ENCODE measurements around the gene GJB2. TPM values are rescaled to one million over a fixed set of nuclear protein-coding genes. Genes with fewer than 3 reads are reported as not detected.

The GJB2 gene
- total and polyA plus RNA-seq, 2 experiments from 2014 or later = 10.3 to 11.1 TPM

- no peak for TF ChIP-seq CTCF (IDR thresholded peaks at IDR 0.05; ENCODE audit: poor library complexity)
- no peak for TF ChIP-seq EZH2 (IDR thresholded peaks at IDR 0.05; ENCODE audit: borderline replicate concordance)
- TF ChIP-seq EZH2phosphoT487 (IDR thresholded peaks at IDR 0.05; ENCODE audit: low read depth, severe bottlenecking, unreplicated experiment) = no peak
- no peak overlapping the region for H3K4me3 ChIP-seq
- H3K4me2 ChIP-seq = no peak overlapping the region
- no peaks in the 10 kb centered on the region for H4K20me1 ChIP-seq (ENCODE audit: insufficient read depth, poor library complexity, severe bottlenecking)
- no peaks in the 10 kb centered on the region for H3K79me2 ChIP-seq
- no peak for DNase-seq (ENCODE audit: low spot score)
- peaks cover 11% of the 10 kb centered on the region for H3K27me3 ChIP-seq
- H3K9me3 ChIP-seq (ENCODE audit: low read depth) = no peaks in the 10 kb centered on the region
- H3K4me1 ChIP-seq (ENCODE audit: insufficient read depth) = peaks cover 8% of the 10 kb centered on the region
- no peak overlapping the region for H2AFZ ChIP-seq
- H3K36me3 ChIP-seq (replicated peaks; ENCODE audit: insufficient read depth, low read depth) = no peaks in the 10 kb centered on the region
- no peak overlapping the region for H3K27ac ChIP-seq
- no peaks in the 10 kb centered on the region for H3K9me2 ChIP-seq (replicated peaks; ENCODE audit: insufficient read depth)
- 78% methylated on average over 12 of the region's 12 CpGs for WGBS (ENCODE audit: low lambda C conversion rate, missing lambda C conversion rate)
Measured at GRCh38 chr13:20144141-20144850, 48.4 kb downstream of the GJB2 start.

GRCh38 chr13:20142927-20143480 lies 49.7 kb downstream of the GJB2 start:
- H3K27ac ChIP-seq = no peak overlapping the region
- no peaks in the 10 kb centered on the region for H3K79me2 ChIP-seq
- no peaks in the 10 kb centered on the region for H3K36me3 ChIP-seq (replicated peaks; ENCODE audit: insufficient read depth, low read depth)
- H3K4me1 ChIP-seq (ENCODE audit: insufficient read depth) = peaks cover 8% of the 10 kb centered on the region
- no peak overlapping the region for H3K4me3 ChIP-seq
- whole genome bisulfite sequencing (ENCODE audit: low lambda C conversion rate, missing lambda C conversion rate) = 97% methylated on average over 30 of the region's 30 CpGs
- no peak for DNase-seq (ENCODE audit: low spot score)
- H3K9me3 ChIP-seq (ENCODE audit: low read depth) = no peaks in the 10 kb centered on the region
- no peaks in the 10 kb centered on the region for H4K20me1 ChIP-seq (ENCODE audit: insufficient read depth, poor library complexity, severe bottlenecking)
- no peak overlapping the region for H3K4me2 ChIP-seq
- H2AFZ ChIP-seq = no peak overlapping the region
- no peaks in the 10 kb centered on the region for H3K9me2 ChIP-seq (replicated peaks; ENCODE audit: insufficient read depth)
- no peak for TF ChIP-seq CTCF (IDR thresholded peaks at IDR 0.05; ENCODE audit: poor library complexity)
- H3K27me3 ChIP-seq = peaks cover 18% of the 10 kb centered on the region

GRCh38 chr13:20142023-20142926 lies 50.5 kb downstream of the GJB2 start:
- 96% methylated on average over 47 of the region's 84 CpGs for WGBS (ENCODE audit: low lambda C conversion rate, missing lambda C conversion rate)
- no peak for TF ChIP-seq EZH2 (IDR thresholded peaks at IDR 0.05; ENCODE audit: borderline replicate concordance)
- TF ChIP-seq CTCF (IDR thresholded peaks at IDR 0.05; ENCODE audit: poor library complexity) = no peak
- TF ChIP-seq EZH2phosphoT487 (IDR thresholded peaks at IDR 0.05; ENCODE audit: low read depth, severe bottlenecking, unreplicated experiment) = no peak
- Histone ChIP-seq H3K36me3 (replicated peaks; ENCODE audit: insufficient read depth, low read depth) (no peaks in the 10 kb centered on the region), H3K4me1 (ENCODE audit: insufficient read depth) (peaks cover 8% of the 10 kb centered on the region), H3K4me3 (no peak overlapping the region), H3K9me2 (replicated peaks; ENCODE audit: insufficient read depth) (no peaks in the 10 kb centered on the region), H3K4me2 (no peak overlapping the region), H3K79me2 (no peaks in the 10 kb centered on the region), H3K27me3 (peaks cover 14% of the 10 kb centered on the region), H2AFZ (no peak overlapping the region), H3K9me3 (ENCODE audit: low read depth) (no peaks in the 10 kb centered on the region), H4K20me1 (ENCODE audit: insufficient read depth, poor library complexity, severe bottlenecking) (no peaks in the 10 kb centered on the region), H3K27ac (no peak overlapping the region)
- no peak for DNase-seq (ENCODE audit: low spot score)

Measured in hepatocyte (in vitro differentiated cells).